Endothelial cell (in vitro differentiated cells): ENCODE results near the gene SF3A2. TPM values are rescaled to one million over a fixed set of nuclear protein-coding genes. Genes with fewer than 3 reads are reported as not detected.
A peak's percentile ranks its signal among the peaks of the same experiment; 100 is the strongest.
"Not testable (repeated sequence)": the region's sequence is repeated elsewhere in the genome, so short reads cannot be mapped to it uniquely, and the experiment has no call there.

Experiments
- DNase-seq: peaks from one replicate; pipeline ENCODE4 v3.0.0; 2021; ENCODE audit warnings: low spot score
- H3K27ac Mint-ChIP-seq: one replicate; pipeline ENCODE4 v1.8.0; 2021; ENCODE audit warnings: mixed read lengths, inconsistent platforms; ENCODE audit not compliant: unreplicated experiment
- H3K27me3 Mint-ChIP-seq: one replicate; pipeline ENCODE4 v1.8.0; 2021; ENCODE audit warnings: mild to moderate bottlenecking, moderate library complexity, mixed read lengths, inconsistent platforms; ENCODE audit not compliant: unreplicated experiment
- H3K36me3 Mint-ChIP-seq: one replicate; pipeline ENCODE4 v1.8.0; 2021; ENCODE audit warnings: mild to moderate bottlenecking, low read depth, mixed read lengths, inconsistent platforms; ENCODE audit not compliant: unreplicated experiment
- H3K4me1 Mint-ChIP-seq: one replicate; pipeline ENCODE4 v1.8.0; 2021; ENCODE audit warnings: mild to moderate bottlenecking, mixed read lengths, inconsistent platforms; ENCODE audit not compliant: unreplicated experiment
- H3K4me3 Mint-ChIP-seq: one replicate; pipeline ENCODE4 v1.8.0; 2021; ENCODE audit warnings: mild to moderate bottlenecking, mixed read lengths, inconsistent platforms; ENCODE audit not compliant: unreplicated experiment
- H3K9me3 Mint-ChIP-seq: one replicate; pipeline ENCODE4 v1.8.0; 2021; ENCODE audit warnings: mixed read lengths, inconsistent platforms; ENCODE audit not compliant: unreplicated experiment
- CTCF ChIP-seq: fragments of 200-600 bp; sonication (generic); IDR thresholded peaks from one replicate; pipeline ENCODE4 v1.5.0; 2021; ENCODE audit warnings: antibody characterized with exemption; ENCODE audit not compliant: unreplicated experiment
- total RNA-seq: library from RNA; stranded (reverse); fragmentation: NEBNext Ultra II Directional; extraction: Animal tissue kit (Norgen Biotek cat#: 25700); gene quantifications from one replicate; pipeline ENCODE4 v1.2.1, GENCODE V29; 2021; ENCODE audit not compliant: unreplicated experiment

SF3A2 gene
- total RNA-seq, 1 donor from 2014 or later: 137 TPM

GRCh38 chr19:2199861-2200623 is 36.6 kb upstream of the SF3A2 start:
- H3K36me3 Mint-ChIP-seq: peaks cover 19% of the 10 kb centered on the region
- H3K27me3 Mint-ChIP-seq: peaks cover 11% of the 10 kb centered on the region
- DNase-seq: no peak
- H3K4me1 Mint-ChIP-seq: peaks cover 6% of the 10 kb centered on the region
- no peak overlapping the region for H3K27ac Mint-ChIP-seq
- H3K9me3 Mint-ChIP-seq: no peaks in the 10 kb centered on the region
- no peak for TF ChIP-seq CTCF
- H3K4me3 Mint-ChIP-seq: no peak overlapping the region

- not testable (repeated sequence) for DNase-seq, H3K27ac Mint-ChIP-seq, H3K9me3 Mint-ChIP-seq, H3K4me1 Mint-ChIP-seq
- peak overlapping the region; percentile 21 for H3K4me3 Mint-ChIP-seq
- H3K27me3 Mint-ChIP-seq: peaks cover 11% of the 10 kb centered on the region
- peaks cover 23% of the 10 kb centered on the region for H3K36me3 Mint-ChIP-seq
Observed at GRCh38 chr19:2200624-2201294, 35.9 kb upstream of the SF3A2 start.

GRCh38 chr19:2201473-2202148 is 35.0 kb upstream of the SF3A2 start:
- H3K4me3 Mint-ChIP-seq: no peak overlapping the region
- peaks cover 6% of the 10 kb centered on the region for H3K4me1 Mint-ChIP-seq
- peaks cover 11% of the 10 kb centered on the region for H3K27me3 Mint-ChIP-seq
- peaks cover 24% of the 10 kb centered on the region for H3K36me3 Mint-ChIP-seq
- no peak for TF ChIP-seq CTCF
- DNase-seq: no peak
- no peaks in the 10 kb centered on the region for H3K9me3 Mint-ChIP-seq
- no peak overlapping the region for H3K27ac Mint-ChIP-seq

GRCh38 chr19:2202366-2202765 is 34.3 kb upstream of the SF3A2 start:
- H3K27ac Mint-ChIP-seq: no peak overlapping the region
- peaks cover 7% of the 10 kb centered on the region for H3K27me3 Mint-ChIP-seq
- H3K36me3 Mint-ChIP-seq: peaks cover 20% of the 10 kb centered on the region
- no peak for DNase-seq
- H3K4me1 Mint-ChIP-seq: peaks cover 6% of the 10 kb centered on the region
- no peak overlapping the region for H3K4me3 Mint-ChIP-seq
- no peak for TF ChIP-seq CTCF
- no peaks in the 10 kb centered on the region for H3K9me3 Mint-ChIP-seq

GRCh38 chr19:2207008-2207407 is 29.6 kb upstream of the SF3A2 start:
- H3K4me3 Mint-ChIP-seq: no peak overlapping the region
- no peak for DNase-seq
- peaks cover 3% of the 10 kb centered on the region for H3K4me1 Mint-ChIP-seq
- no peak for TF ChIP-seq CTCF
- H3K27me3 Mint-ChIP-seq: peaks cover 10% of the 10 kb centered on the region
- no peak overlapping the region for H3K27ac Mint-ChIP-seq
- H3K9me3 Mint-ChIP-seq: no peaks in the 10 kb centered on the region
- peaks cover 22% of the 10 kb centered on the region for H3K36me3 Mint-ChIP-seq
